Endothelial cell of umbilical vein (primary cell): ENCODE results near the gene LITAFD.

Experiments
- CTCF ChIP-seq, 2 donors: IDR thresholded peaks; 1 replicate in 1 of 2; 2 replicates in 1 of 2; pipeline ENCODE4 v1.5.1; 2011; ENCODE audit warnings: low read length in 2 of 2, mild to moderate bottlenecking in 2 of 2, moderate library complexity in 2 of 2, control low read depth in 1 of 2, inconsistent platforms in 1 of 2, low read depth in 1 of 2; ENCODE audit not compliant: insufficient read depth in 1 of 2; ENCODE audit errors: extremely low read depth in 1 of 2
- EZH2 ChIP-seq: IDR thresholded peaks from 2 replicates; pipeline ENCODE4 v1.6.1; 2012; ENCODE audit warnings: borderline replicate concordance, low read depth, mild to moderate bottlenecking, moderate library complexity, low read length, inconsistent platforms; ENCODE audit not compliant: severe bottlenecking
- FOS ChIP-seq: IDR thresholded peaks from 2 replicates; pipeline ENCODE4 v1.6.1; 2011; ENCODE audit warnings: mild to moderate bottlenecking, low read length, moderate library complexity, borderline replicate concordance; ENCODE audit not compliant: insufficient read depth
- GATA2 ChIP-seq: IDR thresholded peaks from 2 replicates; pipeline ENCODE4 v1.7.0; 2011; ENCODE audit warnings: low read depth, mild to moderate bottlenecking, moderate library complexity, mixed read lengths, low read length; ENCODE audit not compliant: insufficient read length, insufficient read depth
- MAX ChIP-seq: IDR thresholded peaks from 2 replicates; pipeline ENCODE4 v1.6.1; 2011; ENCODE audit not compliant: insufficient read depth, insufficient read length
- MYC ChIP-seq: IDR thresholded peaks from one replicate; pipeline ENCODE4 v1.6.1; 2011; ENCODE audit warnings: mild to moderate bottlenecking, low read depth, low read length
- POLR2A ChIP-seq: IDR thresholded peaks from 2 replicates; pipeline ENCODE4 v1.6.1; 2012; ENCODE audit warnings: low read depth, mild to moderate bottlenecking, control low read depth, low read length
- POLR2AphosphoS5 ChIP-seq: IDR thresholded peaks from 2 replicates; pipeline ENCODE4 v1.6.1; 2012; ENCODE audit warnings: low read depth, mild to moderate bottlenecking, control low read depth, low read length, moderate library complexity; ENCODE audit not compliant: insufficient read depth

DNA sequence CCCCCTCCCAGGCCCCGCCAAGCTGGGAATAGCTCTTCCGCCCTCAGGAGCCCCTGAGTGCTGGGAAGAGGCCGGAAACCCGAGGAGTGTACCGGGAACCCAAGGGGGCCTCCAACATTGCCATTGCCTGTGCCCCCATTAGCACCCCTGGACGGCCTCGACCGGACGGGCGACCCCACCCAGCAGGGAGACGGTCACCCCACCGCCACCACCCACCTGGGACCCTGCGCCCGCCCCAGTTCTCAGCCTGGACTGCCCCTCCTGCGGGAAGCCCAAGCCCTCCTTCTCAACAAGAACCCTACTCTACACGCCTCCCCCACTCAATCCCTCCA is 15.3 kb upstream of the LITAFD start:
- TF ChIP-seq CTCF (IDR thresholded peaks at IDR 0.05; ENCODE audit: extremely low read depth in 1 of 2, insufficient read depth in 1 of 2, low read depth in 1 of 2, low read length in 2 of 2) = no peak
- no peak for TF ChIP-seq MAX
- no peak for TF ChIP-seq POLR2A
- TF ChIP-seq EZH2 = no peak
- TF ChIP-seq POLR2AphosphoS5 = no peak
- TF ChIP-seq MYC = no peak
- no peak for TF ChIP-seq FOS
- no peak for TF ChIP-seq GATA2
